Measurements from ENCODE around the gene MYO15B.
A peak's percentile ranks its signal among the peaks of the same experiment; 100 is the strongest.
"Not testable (repeated sequence)": the region's sequence is repeated elsewhere in the genome, so short reads cannot be mapped to it uniquely, and the experiment has no call there.

MYO15B gene

GRCh38 chr17:75627094-75627493, 39.5 kb downstream of the MYO15B start:
- DNase-seq, result no peak

- DNase-seq, result no peak
Measured at GRCh38 chr17:75628425-75628824, 40.8 kb downstream of the MYO15B start.

DNA sequence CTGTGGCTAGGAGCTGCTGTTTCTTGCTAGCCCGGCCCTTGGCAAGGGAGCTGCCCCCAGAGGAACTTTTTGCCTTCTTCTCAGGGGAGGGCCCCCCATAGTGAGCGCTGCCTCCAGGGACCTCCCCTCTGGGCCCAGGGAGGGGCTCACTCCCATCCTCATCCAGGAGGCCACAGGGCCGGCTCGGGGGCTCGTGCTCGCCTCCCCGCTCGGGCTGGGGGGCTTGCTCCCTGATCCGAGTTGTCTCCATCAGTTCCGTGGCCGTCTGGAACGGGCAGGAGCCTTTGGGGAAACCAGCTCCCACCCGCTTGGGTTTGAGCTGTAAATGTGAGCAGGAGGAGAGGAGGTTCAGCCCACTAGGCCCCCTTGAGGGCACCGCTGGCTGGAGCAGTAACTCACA, 41.6 kb downstream of the MYO15B start:
- no peak for DNase-seq

- DNase-seq, result no peak
Measured at GRCh38 chr17:75630071-75630917, 42.7 kb downstream of the MYO15B start.

DNA sequence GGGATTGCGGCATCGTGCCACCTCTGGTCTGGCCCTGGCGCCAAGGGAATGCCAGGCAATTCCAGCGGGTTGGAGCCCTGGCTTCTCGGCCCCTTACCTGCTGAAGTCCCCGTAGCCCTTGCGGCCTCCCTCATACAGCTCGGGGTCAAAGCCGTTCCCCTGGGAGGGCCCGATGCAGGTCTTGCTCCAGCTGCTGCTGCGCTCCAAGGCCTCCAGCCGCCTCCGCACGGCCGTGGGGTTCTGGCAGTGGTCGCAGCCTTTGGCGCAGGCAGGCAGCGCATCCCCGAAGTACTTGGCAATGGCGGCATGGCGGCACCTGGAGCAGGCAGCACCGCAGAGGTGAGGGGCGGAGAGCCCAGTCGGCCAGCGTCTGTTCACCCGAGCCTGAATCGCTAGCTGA, 43.8 kb downstream of the MYO15B start:
- no peak for DNase-seq

DNA sequence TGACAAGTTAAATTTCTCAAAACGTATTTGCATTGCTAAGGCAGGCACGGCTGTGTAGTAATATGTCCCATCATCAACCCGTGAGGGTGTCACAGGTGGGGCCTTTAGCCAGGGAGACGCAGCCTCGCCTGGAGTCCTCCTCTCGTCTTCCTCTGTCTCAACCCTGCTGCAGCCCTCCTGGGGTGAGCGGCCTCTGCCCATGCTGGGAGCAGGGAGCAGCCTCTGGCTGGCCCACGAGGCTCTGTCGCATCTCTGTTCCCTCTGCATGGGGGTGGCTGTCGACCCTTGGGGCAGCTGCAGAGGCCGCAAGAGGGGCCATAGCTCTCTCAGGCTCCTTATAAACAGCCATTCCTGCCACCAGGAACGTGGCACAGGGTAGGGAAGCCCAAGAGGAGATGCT, 44.8 kb downstream of the MYO15B start:
- no peak for DNase-seq

DNA sequence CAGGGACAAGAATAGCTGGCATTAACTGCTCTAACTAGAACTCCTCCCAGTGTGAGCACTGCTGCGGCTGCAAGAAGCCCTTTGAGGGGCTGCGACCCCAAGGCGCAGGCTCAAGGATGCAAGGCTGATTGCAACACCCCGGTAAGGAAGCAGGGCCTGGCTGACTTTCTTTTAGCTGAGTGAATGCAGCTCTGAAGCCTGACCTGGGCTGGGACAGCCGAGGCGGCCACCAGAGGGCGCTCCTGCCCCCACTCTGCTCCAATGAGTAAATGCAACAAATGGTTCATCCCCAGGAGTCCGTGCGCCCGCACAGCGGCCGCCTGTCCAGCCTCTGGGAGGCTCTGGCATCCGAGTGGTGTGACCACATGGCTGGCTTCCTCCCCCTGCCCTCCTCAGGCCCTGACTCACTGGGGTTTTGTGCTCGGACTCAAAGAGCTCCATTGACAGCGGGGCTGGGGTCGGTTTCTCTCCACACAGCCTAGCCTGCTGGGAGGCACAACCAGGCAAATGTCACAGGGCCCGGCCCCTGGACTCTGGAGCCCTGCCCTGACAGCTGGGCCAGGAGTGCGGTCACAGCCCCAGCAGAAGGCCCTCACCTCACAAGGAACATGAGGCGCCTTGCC, 45.4 kb downstream of the MYO15B start, which contains the start of gene SMIM5:
Gene SMIM5, plus strand, starts transcription at position 572 of the 623 bp plus-strand sequence. CDS start 6,768 bp downstream, outside the sequence.
- DNase-seq, result peak; percentile 60

DNA sequence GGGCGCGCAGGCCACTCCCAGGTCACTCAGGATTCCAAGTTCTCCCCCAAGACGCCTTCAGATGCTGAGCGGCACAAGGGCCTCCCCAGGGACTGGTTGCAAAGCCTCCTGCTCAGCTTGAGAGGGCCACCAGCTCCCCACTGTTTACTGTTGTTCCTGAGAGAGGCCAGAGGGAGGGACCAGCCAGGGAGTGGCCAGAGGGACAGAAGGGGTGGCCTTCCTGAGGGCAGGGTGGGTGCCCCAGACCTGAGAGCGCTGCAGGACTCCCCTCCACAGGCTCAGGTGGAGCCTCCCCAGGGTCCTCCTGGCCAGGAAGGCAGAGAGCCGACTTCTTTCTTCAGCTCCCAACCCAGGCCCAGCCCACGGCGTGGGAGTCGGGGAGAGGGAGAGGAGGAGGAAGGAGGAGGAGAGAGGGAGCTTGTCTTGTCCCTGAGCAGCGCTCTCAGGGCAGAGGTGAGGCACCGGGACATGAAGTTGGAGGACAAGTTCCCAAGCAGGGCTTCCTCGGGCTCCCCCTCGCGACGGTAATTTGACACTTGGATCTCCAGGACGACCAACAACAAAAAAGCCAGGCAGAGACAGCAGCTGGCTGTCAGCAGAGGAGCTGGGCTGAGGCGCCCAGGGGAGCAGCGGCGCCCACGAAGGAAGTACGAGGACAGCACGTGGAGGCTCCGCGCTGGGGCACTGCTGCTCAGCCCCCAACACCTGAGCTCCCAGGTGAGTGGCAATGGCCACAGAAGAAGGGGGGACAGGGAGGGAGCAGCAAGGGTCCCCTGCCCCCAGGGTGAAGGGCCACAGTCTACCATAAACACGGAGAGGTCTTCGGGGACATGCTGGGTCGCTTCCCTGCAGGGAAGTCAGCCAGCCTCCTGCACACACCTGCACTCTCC, 46.1 kb downstream of the MYO15B start:
- DNase-seq, result peak; percentile 44

GRCh38 chr17:75634376-75634740, 46.8 kb downstream of the MYO15B start:
- no peak for DNase-seq

- DNase-seq, result no peak
Measured at GRCh38 chr17:75634754-75635609, 47.4 kb downstream of the MYO15B start.

- no peak for DNase-seq
Measured at GRCh38 chr17:75635610-75636202, 48.1 kb downstream of the MYO15B start.

DNA sequence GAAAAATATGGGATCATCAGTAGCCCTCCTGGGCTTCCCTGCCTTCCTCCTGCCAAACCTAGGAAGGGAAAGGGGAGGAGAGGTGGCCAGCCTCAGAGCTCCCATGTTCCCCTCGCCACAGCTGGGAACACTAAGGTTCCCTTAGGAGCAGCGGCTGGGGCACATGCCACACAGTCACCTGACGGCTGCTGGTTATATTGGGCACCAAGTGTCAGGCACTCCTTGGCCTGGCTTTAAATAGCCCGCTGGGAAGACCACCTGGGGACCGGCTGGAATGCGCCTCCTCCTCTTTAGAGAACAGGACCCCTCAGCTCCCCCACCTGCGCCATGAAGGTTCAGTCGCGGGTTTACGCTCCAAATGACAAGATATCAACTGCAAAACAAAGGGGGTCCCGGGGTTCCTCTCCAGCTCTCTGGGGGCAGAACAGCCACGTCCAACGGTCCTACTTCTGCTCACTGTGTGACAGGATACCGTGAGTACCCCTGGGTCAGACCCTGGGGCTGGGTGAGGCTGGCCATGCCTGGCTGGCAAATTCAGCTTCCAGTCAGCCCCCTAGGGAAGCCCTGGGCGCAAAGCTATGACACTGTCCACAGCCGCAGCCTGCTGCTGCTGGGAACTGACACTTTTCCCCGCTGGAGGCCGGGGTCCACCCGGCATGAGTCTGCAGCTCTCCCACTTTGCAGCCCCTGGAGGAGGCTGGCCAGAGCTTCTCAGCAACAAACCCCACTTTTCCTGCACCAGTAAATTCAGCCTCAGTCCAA, 49.0 kb downstream of the MYO15B start:
- DNase-seq, result no peak

- DNase-seq, result no peak
Measured at GRCh38 chr17:75637143-75637538, 49.5 kb downstream of the MYO15B start.

GRCh38 chr17:75637551-75637950, 50.0 kb downstream of the MYO15B start:
- no peak for DNase-seq

GRCh38 chr17:75638039-75638438, 50.4 kb downstream of the MYO15B start:
- DNase-seq, result not testable (repeated sequence)

DNA sequence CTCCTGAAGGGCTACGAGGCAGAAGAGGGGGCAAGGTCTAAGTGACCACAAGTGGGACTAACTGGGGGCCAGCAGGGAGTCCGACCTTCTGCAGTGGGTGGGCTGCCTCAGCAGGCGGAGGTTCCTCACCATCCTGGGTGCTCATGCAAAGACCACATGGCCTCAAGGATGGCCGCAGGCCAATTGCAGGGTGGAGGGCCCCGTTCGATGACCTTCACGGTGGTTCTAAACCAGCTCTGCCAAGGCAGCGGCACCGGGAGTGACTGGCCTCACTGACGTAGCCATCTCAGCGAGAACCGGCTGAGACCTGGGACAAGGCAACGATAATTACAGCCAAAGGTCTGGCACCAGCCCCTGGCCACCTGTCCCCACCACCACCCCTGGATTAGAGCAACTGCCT, 51.3 kb downstream of the MYO15B start:
- DNase-seq, result no peak

GRCh38 chr17:75639327-75639726, 51.7 kb downstream of the MYO15B start:
- DNase-seq, result no peak

DNA sequence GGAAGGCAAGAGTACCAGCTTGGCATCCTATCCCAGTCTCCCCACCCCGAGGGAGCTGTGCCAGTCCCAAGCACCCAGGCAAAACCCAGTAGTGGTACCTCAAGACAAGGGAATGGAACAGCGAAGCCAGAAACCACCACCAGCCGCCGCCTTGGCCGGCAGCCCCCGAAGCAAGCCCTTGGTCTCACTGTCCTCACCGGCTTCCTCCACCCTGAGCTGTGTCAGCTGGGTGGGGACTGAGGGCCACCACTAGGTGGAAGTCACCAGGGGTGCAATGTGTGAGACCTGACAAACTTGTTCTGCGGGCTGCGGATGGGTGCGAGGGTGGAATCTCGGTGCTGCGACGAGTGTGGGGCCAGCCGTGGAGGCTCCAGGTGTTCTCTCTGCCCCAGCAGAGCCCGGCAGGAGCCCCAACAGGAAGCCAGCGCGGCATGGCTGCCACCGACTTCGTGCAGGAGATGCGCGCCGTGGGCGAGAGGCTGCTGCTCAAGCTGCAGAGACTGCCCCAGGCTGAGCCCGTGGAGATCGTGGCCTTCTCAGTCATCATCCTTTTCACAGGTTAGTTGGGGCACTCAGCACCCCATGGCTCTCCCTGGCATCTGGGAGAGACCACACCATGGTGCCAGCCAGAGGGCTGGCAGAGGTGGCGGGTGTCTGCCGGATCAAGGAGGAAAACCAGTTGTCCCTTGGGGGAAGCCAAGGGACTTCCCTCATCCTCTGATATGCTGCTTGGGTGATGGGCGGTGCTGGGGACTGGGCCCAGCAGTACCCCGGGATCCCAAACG, 52.4 kb downstream of the MYO15B start:
- DNase-seq, result no peak

GRCh38 chr17:75640556-75641119, 53.0 kb downstream of the MYO15B start:
- no peak for DNase-seq

DNA sequence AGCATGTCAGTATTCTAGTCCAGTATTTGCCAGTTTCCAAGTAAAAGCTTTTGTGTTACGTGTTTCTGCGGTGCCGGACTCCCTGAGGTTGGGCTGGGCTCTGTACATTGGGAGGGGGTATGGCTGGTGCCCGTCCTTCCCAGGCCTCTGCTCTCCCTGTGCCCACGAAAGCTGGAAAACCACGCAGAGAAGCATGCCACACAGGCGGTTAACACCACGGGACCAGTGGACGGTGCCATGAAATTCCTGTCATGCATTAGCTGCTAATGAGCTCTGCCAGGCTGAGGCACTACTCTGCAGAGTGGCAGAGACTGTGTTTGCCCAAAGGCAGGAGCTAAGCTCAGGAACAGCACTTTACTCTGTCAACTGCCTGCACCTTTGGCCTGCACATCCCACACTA, 53.7 kb downstream of the MYO15B start:
- no peak for DNase-seq

Measured in GOT3 (cell line).